Measurements from ENCODE around the gene NGEF. TPM values are rescaled to one million over a fixed set of nuclear protein-coding genes. Genes with fewer than 3 reads are reported as not detected.

NGEF gene
- total and polyA plus RNA-seq, 8 donors: 2.6 to 30.9 (median 5.9) TPM

DNA sequence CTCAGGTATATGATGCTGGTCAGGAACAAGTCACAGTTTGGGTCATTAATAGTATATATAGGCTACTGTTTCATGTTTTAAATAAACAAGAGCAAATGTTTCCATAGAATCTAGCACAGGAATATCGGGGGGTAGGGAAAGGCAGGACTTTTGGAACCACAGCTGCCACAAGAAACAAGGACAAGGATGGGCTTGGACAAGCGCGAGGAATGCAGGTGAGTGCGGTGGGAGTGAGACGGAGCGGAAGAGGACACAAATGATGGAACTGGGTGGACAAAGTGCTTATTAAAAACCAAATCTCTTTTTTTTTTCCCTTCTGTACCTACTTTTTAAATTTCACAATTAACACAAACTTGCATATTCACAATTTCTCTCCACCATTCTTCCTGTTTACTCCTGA, 93.9 kb downstream of the NGEF start:
- WGBS, 5 donors: 90 to 98% (median 95%) methylated on average over 6 of the region's 6 CpGs
- Histone ChIP-seq H3K27me3 (peaks cover 0 to 39% (median 0%) of the 10 kb centered on the region in 3 donors), H3K4me3 (no peak overlapping the region), H3K27ac (no peak overlapping the region), H3K36me3 (peaks cover 0 to 7% (median 0%) of the 10 kb centered on the region in 4 donors), H3K4me1 (no peaks in the 10 kb centered on the region), H3K9me3 (no peaks in the 10 kb centered on the region)
- no peak for TF ChIP-seq POLR2A (IDR thresholded peaks at IDR 0.05)
- TF ChIP-seq, protein P1, sequence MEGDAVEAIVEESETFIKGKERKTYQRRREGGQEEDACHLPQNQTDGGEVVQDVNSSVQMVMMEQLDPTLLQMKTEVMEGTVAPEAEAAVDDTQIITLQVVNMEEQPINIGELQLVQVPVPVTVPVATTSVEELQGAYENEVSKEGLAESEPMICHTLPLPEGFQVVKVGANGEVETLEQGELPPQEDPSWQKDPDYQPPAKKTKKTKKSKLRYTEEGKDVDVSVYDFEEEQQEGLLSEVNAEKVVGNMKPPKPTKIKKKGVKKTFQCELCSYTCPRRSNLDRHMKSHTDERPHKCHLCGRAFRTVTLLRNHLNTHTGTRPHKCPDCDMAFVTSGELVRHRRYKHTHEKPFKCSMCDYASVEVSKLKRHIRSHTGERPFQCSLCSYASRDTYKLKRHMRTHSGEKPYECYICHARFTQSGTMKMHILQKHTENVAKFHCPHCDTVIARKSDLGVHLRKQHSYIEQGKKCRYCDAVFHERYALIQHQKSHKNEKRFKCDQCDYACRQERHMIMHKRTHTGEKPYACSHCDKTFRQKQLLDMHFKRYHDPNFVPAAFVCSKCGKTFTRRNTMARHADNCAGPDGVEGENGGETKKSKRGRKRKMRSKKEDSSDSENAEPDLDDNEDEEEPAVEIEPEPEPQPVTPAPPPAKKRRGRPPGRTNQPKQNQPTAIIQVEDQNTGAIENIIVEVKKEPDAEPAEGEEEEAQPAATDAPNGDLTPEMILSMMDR (IDR thresholded peaks at IDR 0.05): no peak
- no peak for TF ChIP-seq EP300 (IDR thresholded peaks at IDR 0.05)
- no peak for TF ChIP-seq POLR2AphosphoS5 (IDR thresholded peaks at IDR 0.05)
- intact Hi-C loops (cut with DNase I; ENCODE audit: low total_unique reads): no loop called here
- no peak for DNase-seq

DNA sequence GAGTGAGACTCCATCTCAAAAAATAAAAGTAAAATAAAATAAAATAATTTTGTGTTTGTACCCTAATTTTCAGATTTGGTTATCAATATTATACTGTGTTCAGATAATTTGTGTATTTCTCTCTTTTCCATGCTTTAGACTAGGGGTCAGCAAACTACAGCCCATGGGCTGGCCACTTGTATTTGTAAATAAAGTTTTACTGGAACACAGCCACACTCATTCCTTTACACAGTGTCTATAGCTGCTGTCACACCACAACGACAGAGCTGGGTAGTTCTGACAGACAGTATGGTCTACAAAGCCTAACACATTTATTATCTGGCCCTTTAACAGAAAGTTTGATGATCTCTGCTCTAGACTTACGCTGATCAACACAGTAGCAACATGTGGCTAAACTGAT, 99.2 kb downstream of the NGEF start:
- Histone ChIP-seq H3K4me3 (no peak overlapping the region), H3K27me3 (peaks cover 0 to 30% (median 0%) of the 10 kb centered on the region in 3 donors), H3K36me3 (no peaks in the 10 kb centered on the region), H3K4me1 (no peaks in the 10 kb centered on the region), H3K27ac (no peak overlapping the region), H3K9me3 (peaks cover 0 to 20% (median 10%) of the 10 kb centered on the region in 4 donors)
- no peak for DNase-seq
- intact Hi-C loops (cut with DNase I; ENCODE audit: low total_unique reads): no loop called here
- WGBS, 5 donors: 61 to 78% (median 63%) methylated on average over 2 of the region's 2 CpGs
- TF ChIP-seq POLR2AphosphoS5 (IDR thresholded peaks at IDR 0.05) (no peak), EP300 (IDR thresholded peaks at IDR 0.05) (no peak), POLR2A (IDR thresholded peaks at IDR 0.05) (no peak)
- TF ChIP-seq, protein P1 (IDR thresholded peaks at IDR 0.05): no peak

GRCh38 chr2:232911712-232912277, 101.3 kb downstream of the NGEF start:
- Histone ChIP-seq H3K4me3 (no peak overlapping the region), H3K36me3 (no peaks in the 10 kb centered on the region), H3K27ac (no peak overlapping the region), H3K9me3 (peaks cover 0 to 20% (median 10%) of the 10 kb centered on the region in 4 donors), H3K27me3 (peaks cover 0 to 28% (median 0%) of the 10 kb centered on the region in 3 donors), H3K4me1 (no peaks in the 10 kb centered on the region)
- DNase-seq: no peak
- TF ChIP-seq POLR2A (IDR thresholded peaks at IDR 0.05) (no peak), EP300 (IDR thresholded peaks at IDR 0.05) (no peak), POLR2AphosphoS5 (IDR thresholded peaks at IDR 0.05) (no peak)
- TF ChIP-seq, protein P1 (IDR thresholded peaks at IDR 0.05): no peak
- intact Hi-C loops (cut with DNase I; ENCODE audit: low total_unique reads): no loop called here
- WGBS, 5 donors: 44 to 74% (median 62%) methylated on average over 1 of the region's 1 CpG

DNA sequence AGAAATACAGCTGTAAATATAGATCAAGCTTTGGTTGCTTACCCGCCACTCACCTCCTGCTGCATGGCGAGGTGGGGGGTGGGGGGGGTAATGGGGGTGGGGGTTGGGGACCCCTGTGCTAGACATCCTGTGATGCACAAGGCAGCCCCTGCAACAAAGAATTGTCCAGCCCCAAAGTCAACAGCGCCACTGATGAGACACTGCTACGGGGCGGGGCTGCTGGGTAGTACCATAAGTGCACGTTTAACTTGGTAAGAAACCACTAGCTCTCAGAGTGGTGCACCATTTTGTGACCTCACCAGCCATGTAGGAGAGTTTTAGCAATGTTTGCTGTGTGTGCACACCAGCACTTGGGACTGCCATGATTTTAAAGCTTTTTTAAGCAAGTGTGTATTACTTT, 102.7 kb downstream of the NGEF start:
- H3K4me3 ChIP-seq: no peak overlapping the region
- intact Hi-C loops (cut with DNase I; ENCODE audit: low total_unique reads): no loop called here
- peak in 1 of 2 donors; percentile 16 for DNase-seq
- no peak for TF ChIP-seq EP300 (IDR thresholded peaks at IDR 0.05)
- TF ChIP-seq, protein P1 (IDR thresholded peaks at IDR 0.05): no peak
- no peak for TF ChIP-seq POLR2A (IDR thresholded peaks at IDR 0.05)
- TF ChIP-seq POLR2AphosphoS5 (IDR thresholded peaks at IDR 0.05): no peak
- peaks cover 0 to 20% (median 10%) of the 10 kb centered on the region in 4 donors for H3K9me3 ChIP-seq
- WGBS, 5 donors: 90 to 99% (median 95%) methylated on average over 6 of the region's 6 CpGs
- H3K4me1 ChIP-seq: no peaks in the 10 kb centered on the region
- no peak overlapping the region for H3K27ac ChIP-seq
- H3K27me3 ChIP-seq: peaks cover 0 to 21% (median 0%) of the 10 kb centered on the region in 3 donors
- H3K36me3 ChIP-seq: no peaks in the 10 kb centered on the region
